HEK293 (cell line): ENCODE data around the gene TTYH1.

Experiments
- ATF2 ChIP-seq: fragments of 450-650 bp; formaldehyde crosslinking; IDR thresholded peaks from 2 replicates; pipeline ENCODE4 v1.5.1; 2016; ENCODE audit warnings: missing biosample characterization, missing genetic modification characterization, low read depth
- GLIS1 ChIP-seq: fragments of 450-650 bp; formaldehyde crosslinking; IDR thresholded peaks from 2 replicates; pipeline ENCODE4 v1.5.1; 2016; ENCODE audit warnings: missing biosample characterization, missing genetic modification characterization
- GLIS2 ChIP-seq: fragments of 450-650 bp; formaldehyde crosslinking; IDR thresholded peaks from 2 replicates; pipeline ENCODE4 v1.5.1; 2016; ENCODE audit warnings: missing biosample characterization, missing genetic modification characterization
- HOXA7 ChIP-seq: sonication (generic); formaldehyde crosslinking; IDR thresholded peaks from 2 replicates; pipeline ENCODE4 v1.8.1; 2022; ENCODE audit warnings: missing genetic modification reagents, borderline replicate concordance
- KLF10 ChIP-seq: fragments of 450-650 bp; IDR thresholded peaks from 2 replicates; pipeline ENCODE4 v1.5.1; 2018; ENCODE audit warnings: missing biosample characterization, mild to moderate bottlenecking, missing genetic modification characterization
- OSR2 ChIP-seq: fragments of 450-650 bp; formaldehyde crosslinking; IDR thresholded peaks from 2 replicates; pipeline ENCODE4 v1.5.1; 2016; ENCODE audit warnings: missing biosample characterization, missing genetic modification characterization
- PATZ1 ChIP-seq: fragments of 450-650 bp; formaldehyde crosslinking; IDR thresholded peaks from 2 replicates; pipeline ENCODE4 v1.5.1; 2016; ENCODE audit warnings: missing biosample characterization, missing genetic modification characterization
- PBX3 ChIP-seq: sonication (generic); formaldehyde crosslinking; IDR thresholded peaks from 2 replicates; pipeline ENCODE4 v1.8.1; 2022; ENCODE audit warnings: mild to moderate bottlenecking, moderate library complexity, missing genetic modification reagents
- SCRT1 ChIP-seq: fragments of 450-650 bp; formaldehyde crosslinking; IDR thresholded peaks from 2 replicates; pipeline ENCODE4 v1.5.1; 2016; ENCODE audit warnings: missing biosample characterization, missing genetic modification characterization, borderline replicate concordance
- SP2 ChIP-seq: fragments of 450-650 bp; formaldehyde crosslinking; IDR thresholded peaks from 2 replicates; pipeline ENCODE4 v1.5.1; 2016; ENCODE audit warnings: missing biosample characterization, missing genetic modification characterization
- SP7 ChIP-seq: fragments of 450-650 bp; formaldehyde crosslinking; IDR thresholded peaks from 2 replicates; pipeline ENCODE4 v1.5.1; 2016; ENCODE audit warnings: missing biosample characterization, missing genetic modification characterization
- ZBTB11 ChIP-seq: fragments of 450-650 bp; formaldehyde crosslinking; conservative IDR thresholded peaks from 2 replicates; pipeline ENCODE4 v1.5.1; 2016; ENCODE audit warnings: low read depth, missing biosample characterization, missing genetic modification characterization
- ZBTB17 ChIP-seq: fragments of 450-650 bp; formaldehyde crosslinking; IDR thresholded peaks from 2 replicates; pipeline ENCODE4 v1.5.1; 2016; ENCODE audit warnings: missing biosample characterization, missing genetic modification characterization
- ZEB2 ChIP-seq: fragments of 450-650 bp; formaldehyde crosslinking; IDR thresholded peaks from 2 replicates; pipeline ENCODE4 v1.5.1; 2016; ENCODE audit warnings: missing biosample characterization, missing genetic modification characterization
- ZNF112 ChIP-seq: fragments of 450-650 bp; formaldehyde crosslinking; IDR thresholded peaks from 2 replicates; pipeline ENCODE4 v1.5.0; 2017; ENCODE audit warnings: missing biosample characterization, missing genetic modification characterization
- ZNF114 ChIP-seq: fragments of 450-650 bp; formaldehyde crosslinking; IDR thresholded peaks from 2 replicates; pipeline ENCODE4 v1.5.0; 2017; ENCODE audit warnings: missing biosample characterization, missing genetic modification characterization
- ZNF146 ChIP-seq: fragments of 450-650 bp; formaldehyde crosslinking; IDR thresholded peaks from 2 replicates; pipeline ENCODE4 v1.5.1; 2016; ENCODE audit warnings: missing biosample characterization, missing genetic modification characterization
- ZNF266 ChIP-seq: fragments of 450-650 bp; formaldehyde crosslinking; IDR thresholded peaks from 2 replicates; pipeline ENCODE4 v1.5.1; 2016; ENCODE audit warnings: missing biosample characterization, missing genetic modification characterization, low read depth
- ZNF324 ChIP-seq: fragments of 450-650 bp; formaldehyde crosslinking; IDR thresholded peaks from 2 replicates; pipeline ENCODE4 v1.5.1; 2016; ENCODE audit warnings: missing biosample characterization, missing genetic modification characterization
- ZNF449 ChIP-seq: fragments of 450-650 bp; formaldehyde crosslinking; IDR thresholded peaks from 2 replicates; pipeline ENCODE4 v1.5.1; 2017; ENCODE audit warnings: missing biosample characterization, mild to moderate bottlenecking, missing genetic modification characterization, moderate library complexity
- ZNF473 ChIP-seq: fragments of 450-650 bp; formaldehyde crosslinking; IDR thresholded peaks from 2 replicates; pipeline ENCODE4 v1.5.1; 2017; ENCODE audit warnings: missing biosample characterization, missing genetic modification characterization
- ZNF544 ChIP-seq: fragments of 450-650 bp; formaldehyde crosslinking; IDR thresholded peaks from 2 replicates; pipeline ENCODE4 v1.5.0; 2017; ENCODE audit warnings: missing biosample characterization, missing genetic modification characterization
- ZNF560 ChIP-seq: fragments of 450-650 bp; formaldehyde crosslinking; IDR thresholded peaks from 2 replicates; pipeline ENCODE4 v1.5.1; 2017; ENCODE audit warnings: missing biosample characterization, missing genetic modification characterization, borderline replicate concordance
- ZNF571 ChIP-seq: fragments of 450-650 bp; formaldehyde crosslinking; IDR thresholded peaks from 2 replicates; pipeline ENCODE4 v1.5.0; 2017; ENCODE audit warnings: missing biosample characterization, missing genetic modification characterization
- ZNF585B ChIP-seq: fragments of 450-650 bp; formaldehyde crosslinking; IDR thresholded peaks from 2 replicates; pipeline ENCODE4 v1.5.1; 2016; ENCODE audit warnings: missing biosample characterization, missing genetic modification characterization
- ZNF610 ChIP-seq: fragments of 450-650 bp; formaldehyde crosslinking; IDR thresholded peaks from 2 replicates; pipeline ENCODE4 v1.5.1; 2016; ENCODE audit warnings: missing biosample characterization, missing genetic modification characterization, borderline replicate concordance
- ZNF624 ChIP-seq: fragments of 450-650 bp; formaldehyde crosslinking; IDR thresholded peaks from 2 replicates; pipeline ENCODE4 v1.5.1; 2017; ENCODE audit warnings: missing biosample characterization, missing genetic modification characterization
- ZNF777 ChIP-seq: fragments of 450-650 bp; formaldehyde crosslinking; IDR thresholded peaks from 2 replicates; pipeline ENCODE4 v1.5.1; 2017; ENCODE audit warnings: missing biosample characterization, missing genetic modification characterization, borderline replicate concordance
- ZSCAN30 ChIP-seq: fragments of 450-650 bp; IDR thresholded peaks from 2 replicates; pipeline ENCODE4 v1.5.1; 2018; ENCODE audit warnings: missing biosample characterization, mild to moderate bottlenecking, missing genetic modification characterization, moderate library complexity
- ZXDB ChIP-seq: fragments of 450-650 bp; formaldehyde crosslinking; IDR thresholded peaks from 2 replicates; pipeline ENCODE4 v1.5.1; 2016; ENCODE audit warnings: missing biosample characterization, missing genetic modification characterization

TTYH1 gene

GRCh38 chr19:54463531-54464043, 48.3 kb downstream of the TTYH1 start, which contains the start of gene LENG9 (continued):
- TF ChIP-seq PBX3 (CRISPR knock-in tag): 0 out of 2 replicates have a peak, but pooled peaks have one; percentile 77
- no peak for TF ChIP-seq ZNF266
- TF ChIP-seq ZNF560 (tag by site-specific recombination): no peak
- TF ChIP-seq ZNF473: no peak
- no peak for TF ChIP-seq ZNF449 (tag by site-specific recombination)
- peak; percentile 37; the same call in 1 of the 2 replicates for TF ChIP-seq ZEB2 (tag by site-specific recombination)
- no peak for TF ChIP-seq ZNF146 (tag by site-specific recombination)
- peak; percentile 67 for TF ChIP-seq KLF10 (tag by site-specific recombination)
- TF ChIP-seq ZBTB17 (tag by site-specific recombination): peak; percentile 80
- no peak for TF ChIP-seq ZNF610
- no peak for TF ChIP-seq ATF2 (tag by site-specific recombination)
- no peak for TF ChIP-seq HOXA7 (CRISPR knock-in tag)
- no peak for TF ChIP-seq SCRT1
- no peak; the same call in 1 of the 2 replicates for TF ChIP-seq ZSCAN30
- no peak for TF ChIP-seq ZNF777 (tag by site-specific recombination)
- TF ChIP-seq OSR2 (tag by site-specific recombination): no peak
- no peak for TF ChIP-seq ZNF114 (tag by site-specific recombination)
- TF ChIP-seq SP2 (tag by site-specific recombination): peak; percentile 78; the same call in 1 of the 2 replicates
- TF ChIP-seq ZBTB11 (tag by site-specific recombination): no peak
- TF ChIP-seq GLIS2 (tag by site-specific recombination): peak; percentile 53; the same call in 1 of the 2 replicates
- TF ChIP-seq ZNF624 (tag by site-specific recombination): no peak
- no peak for TF ChIP-seq ZNF544 (tag by site-specific recombination)
- no peak for TF ChIP-seq ZNF112
- TF ChIP-seq PATZ1 (tag by site-specific recombination): peak; percentile 29
- TF ChIP-seq ZNF585B: no peak
- 0 out of 2 replicates have a peak, but pooled peaks have one; percentile 52 for TF ChIP-seq ZNF324 (tag by site-specific recombination)
- TF ChIP-seq GLIS1 (tag by site-specific recombination): peak; percentile 74
- TF ChIP-seq ZNF571: no peak
- peak; percentile 43 for TF ChIP-seq SP7 (tag by site-specific recombination)
- TF ChIP-seq ZXDB (tag by site-specific recombination): 0 out of 2 replicates have a peak, but pooled peaks have one; percentile 15
